ENCODE results near the gene SCAPER.

The SCAPER gene

DNA sequence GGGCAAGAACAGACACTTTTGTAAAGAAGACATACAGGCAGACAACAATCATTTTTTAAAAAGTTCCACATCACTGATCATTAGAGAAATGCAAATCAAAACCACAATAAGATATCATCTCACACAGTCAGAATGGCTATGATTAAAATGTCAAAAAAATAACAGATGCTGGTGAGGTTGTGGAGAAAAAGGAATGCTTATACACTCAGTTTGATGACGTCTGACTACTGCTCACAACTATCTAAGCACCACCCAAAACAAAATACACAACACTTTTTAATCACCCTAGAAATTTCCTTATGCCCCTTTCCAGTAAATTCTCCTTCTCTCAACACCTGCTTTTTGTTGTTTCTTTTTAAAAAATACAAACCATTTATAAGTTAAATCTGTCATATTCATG lies 339.8 kb downstream of the SCAPER start:
- ChIA-PET POLR2A (no interaction called here), CTCF (no interaction called here)
- TF ChIP-seq CTBP1 (IDR thresholded peaks at IDR 0.05; ENCODE audit: borderline replicate concordance) (no peak), TARDBP (IDR thresholded peaks at IDR 0.05) (no peak), SUZ12 (IDR thresholded peaks at IDR 0.05) (no peak), HDGF (IDR thresholded peaks at IDR 0.05; ENCODE audit: borderline replicate concordance) (no peak), FOXA1 (IDR thresholded peaks at IDR 0.05) (no peak), ARNT (IDR thresholded peaks at IDR 0.05) (no peak), LEF1 (IDR thresholded peaks at IDR 0.05; ENCODE audit: borderline replicate concordance) (no peak), L3MBTL2 (conservative IDR thresholded peaks at IDR 0.05) (no peak), SP1 (IDR thresholded peaks at IDR 0.05) (no peak), ZNF384 (IDR thresholded peaks at IDR 0.05) (no peak), FOXK2 (IDR thresholded peaks at IDR 0.05) (no peak), FOXM1 (IDR thresholded peaks at IDR 0.05; ENCODE audit: borderline replicate concordance) (no peak), BHLHE40 (IDR thresholded peaks at IDR 0.05; ENCODE audit: borderline replicate concordance) (no peak), NFRKB (IDR thresholded peaks at IDR 0.05) (no peak), ELF4 (IDR thresholded peaks at IDR 0.05) (no peak)
- TF ChIP-seq, protein P1, sequence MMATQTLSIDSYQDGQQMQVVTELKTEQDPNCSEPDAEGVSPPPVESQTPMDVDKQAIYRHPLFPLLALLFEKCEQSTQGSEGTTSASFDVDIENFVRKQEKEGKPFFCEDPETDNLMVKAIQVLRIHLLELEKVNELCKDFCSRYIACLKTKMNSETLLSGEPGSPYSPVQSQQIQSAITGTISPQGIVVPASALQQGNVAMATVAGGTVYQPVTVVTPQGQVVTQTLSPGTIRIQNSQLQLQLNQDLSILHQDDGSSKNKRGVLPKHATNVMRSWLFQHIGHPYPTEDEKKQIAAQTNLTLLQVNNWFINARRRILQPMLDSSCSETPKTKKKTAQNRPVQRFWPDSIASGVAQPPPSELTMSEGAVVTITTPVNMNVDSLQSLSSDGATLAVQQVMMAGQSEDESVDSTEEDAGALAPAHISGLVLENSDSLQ (IDR thresholded peaks at IDR 0.05): no peak

DNA sequence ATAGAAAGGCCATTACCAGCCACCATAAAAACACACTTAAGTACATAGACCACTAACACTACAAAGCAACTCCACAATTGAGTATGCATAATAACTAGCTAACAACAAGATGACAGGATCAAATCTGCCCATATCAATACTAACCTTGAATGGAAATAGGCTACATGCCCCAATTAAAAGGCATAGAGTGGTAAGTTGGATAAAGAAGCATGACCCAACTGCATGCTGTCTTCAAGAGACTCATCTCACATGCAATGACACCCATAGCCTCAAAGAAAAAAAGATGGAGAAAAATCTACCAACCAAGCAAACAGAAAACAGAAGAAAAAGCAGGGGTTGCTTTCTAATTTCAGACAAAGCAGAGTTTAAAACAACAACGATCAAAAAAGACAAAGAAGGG lies 349.9 kb downstream of the SCAPER start:
- no peak for DNase-seq (ENCODE audit: extremely low spot score)
- ChIA-PET CTCF (no interaction called here), POLR2A (interaction anchor here (1.1 kb wide), 1 partner anchor 219 kb away, joined by 4 read pairs; the partner anchor contains the start of gene ISL2)
- TF ChIP-seq NFRKB (IDR thresholded peaks at IDR 0.05): no peak
- TF ChIP-seq CTBP1 (IDR thresholded peaks at IDR 0.05; ENCODE audit: borderline replicate concordance): no peak
- no peak for TF ChIP-seq SUZ12 (IDR thresholded peaks at IDR 0.05)
- TF ChIP-seq L3MBTL2 (conservative IDR thresholded peaks at IDR 0.05): no peak
- TF ChIP-seq TARDBP (IDR thresholded peaks at IDR 0.05): no peak
- TF ChIP-seq ELF4 (IDR thresholded peaks at IDR 0.05): no peak
- TF ChIP-seq BHLHE40 (IDR thresholded peaks at IDR 0.05; ENCODE audit: borderline replicate concordance): no peak
- no peak for TF ChIP-seq ZNF384 (IDR thresholded peaks at IDR 0.05)
- TF ChIP-seq, protein P1 (IDR thresholded peaks at IDR 0.05): no peak
- TF ChIP-seq LEF1 (IDR thresholded peaks at IDR 0.05; ENCODE audit: borderline replicate concordance): no peak

More for the DNA sequence above, 339.8 kb downstream of the SCAPER start:
- no peak for DNase-seq (ENCODE audit: extremely low spot score)

DNA sequence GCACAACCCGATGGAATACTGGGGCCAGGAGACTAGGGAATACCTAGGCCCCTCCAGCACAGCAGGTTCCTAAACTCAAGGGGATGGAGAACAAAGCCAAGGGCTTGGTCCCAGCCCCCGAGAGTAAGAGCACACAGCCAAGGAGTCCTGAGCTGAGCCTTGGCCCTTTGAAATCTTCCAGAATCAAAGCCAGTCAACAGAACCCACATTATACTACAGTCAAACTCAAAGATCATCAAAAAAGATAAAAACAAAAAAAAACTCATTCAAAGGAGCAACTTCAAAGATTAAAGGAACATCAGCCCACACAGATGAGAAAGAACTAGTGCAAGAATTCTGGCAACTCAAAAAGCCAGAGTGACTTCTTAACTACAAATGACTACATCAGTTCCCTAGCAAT lies 351.6 kb downstream of the SCAPER start:
- CTCF ChIA-PET: no interaction called here
- no peak for TF ChIP-seq FOXM1 (IDR thresholded peaks at IDR 0.05; ENCODE audit: borderline replicate concordance)
- TF ChIP-seq FOXK2 (IDR thresholded peaks at IDR 0.05): no peak
- no peak for TF ChIP-seq ARNT (IDR thresholded peaks at IDR 0.05)
- TF ChIP-seq TARDBP (IDR thresholded peaks at IDR 0.05): no peak
- no peak for TF ChIP-seq SUZ12 (IDR thresholded peaks at IDR 0.05)
- POLR2A ChIA-PET: no interaction called here
- DNase-seq (ENCODE audit: extremely low spot score): no peak

DNA sequence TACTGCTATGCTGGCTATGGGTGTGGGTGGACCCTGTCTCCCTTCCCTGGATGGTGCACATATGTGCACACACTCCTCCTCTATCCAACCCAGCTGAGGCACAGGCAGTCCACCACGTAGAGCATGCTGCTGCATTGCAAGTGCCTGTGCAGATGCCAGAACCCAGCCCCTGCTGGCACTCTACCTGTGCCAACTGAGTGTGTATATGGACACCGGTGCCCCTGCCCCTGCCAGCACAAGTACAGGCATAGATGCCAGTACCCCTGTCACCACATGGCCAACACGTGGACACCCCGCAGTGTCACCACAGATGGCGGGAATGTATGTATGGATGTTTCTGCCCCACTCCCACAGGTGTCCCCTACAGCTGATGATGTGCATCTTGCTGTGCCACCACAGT lies 352.0 kb downstream of the SCAPER start:
- no peak for DNase-seq (ENCODE audit: extremely low spot score)
- TF ChIP-seq FOXA1 (IDR thresholded peaks at IDR 0.05) (no peak), CTBP1 (IDR thresholded peaks at IDR 0.05; ENCODE audit: borderline replicate concordance) (no peak), ARNT (IDR thresholded peaks at IDR 0.05) (no peak), FOXM1 (IDR thresholded peaks at IDR 0.05; ENCODE audit: borderline replicate concordance) (no peak)
- CTCF ChIA-PET: no interaction called here
- POLR2A ChIA-PET: no interaction called here

DNA sequence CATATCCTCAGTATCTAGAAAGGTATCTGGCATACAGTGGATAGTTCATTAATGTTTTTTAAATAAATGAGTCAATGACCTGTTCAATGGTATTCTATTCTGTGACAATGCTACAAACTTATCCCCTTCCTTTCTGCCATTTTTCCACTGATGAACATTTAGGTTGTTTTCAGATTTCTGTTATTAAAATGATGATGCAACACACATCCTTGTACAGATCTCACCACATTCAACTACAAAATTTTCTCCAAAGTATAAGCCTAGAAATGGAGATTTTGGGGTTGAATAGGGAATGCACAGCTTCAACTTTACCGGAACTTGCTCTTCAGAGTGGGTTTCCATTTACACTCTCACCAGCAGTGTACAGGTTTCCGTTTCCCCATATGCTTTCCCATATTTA lies 358.3 kb downstream of the SCAPER start:
- ChIA-PET POLR2A (no interaction called here), CTCF (no interaction called here)
- no peak for TF ChIP-seq FOXK2 (IDR thresholded peaks at IDR 0.05)
- TF ChIP-seq BHLHE40 (IDR thresholded peaks at IDR 0.05; ENCODE audit: borderline replicate concordance): no peak
- no peak for TF ChIP-seq NFRKB (IDR thresholded peaks at IDR 0.05)
- no peak for TF ChIP-seq HDGF (IDR thresholded peaks at IDR 0.05; ENCODE audit: borderline replicate concordance)
- TF ChIP-seq FOXA1 (IDR thresholded peaks at IDR 0.05): no peak
- no peak for TF ChIP-seq TARDBP (IDR thresholded peaks at IDR 0.05)
- TF ChIP-seq L3MBTL2 (conservative IDR thresholded peaks at IDR 0.05): no peak
- TF ChIP-seq LEF1 (IDR thresholded peaks at IDR 0.05; ENCODE audit: borderline replicate concordance): no peak
- TF ChIP-seq SP1 (IDR thresholded peaks at IDR 0.05): no peak
- TF ChIP-seq ARNT (IDR thresholded peaks at IDR 0.05): no peak
- DNase-seq (ENCODE audit: extremely low spot score): no peak

DNA sequence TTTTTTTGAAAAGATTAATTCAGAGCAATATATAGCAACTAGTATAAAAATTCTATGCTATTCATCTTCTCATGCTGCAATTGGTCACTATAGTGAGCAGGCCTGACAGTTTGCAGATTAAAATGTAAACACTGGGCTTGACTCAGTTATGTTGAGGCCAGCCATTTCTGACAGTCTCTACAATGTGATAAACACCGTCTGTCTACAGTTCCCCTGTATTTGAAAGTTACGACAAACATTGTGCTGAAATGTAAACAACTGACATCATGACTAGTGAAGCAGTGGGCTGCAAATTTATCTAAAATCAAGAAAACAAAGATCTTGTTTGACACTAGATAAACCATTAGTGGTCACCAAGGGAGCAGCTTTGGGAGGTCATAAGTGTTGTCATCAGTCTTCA lies 371.1 kb downstream of the SCAPER start:
- DNase-seq (ENCODE audit: extremely low spot score): no peak
- ChIA-PET CTCF (no interaction called here), POLR2A (no interaction called here)
- TF ChIP-seq FOXK2 (IDR thresholded peaks at IDR 0.05): 0 out of 2 replicates have a peak, but pooled peaks have one; percentile 45
- no peak for TF ChIP-seq HDGF (IDR thresholded peaks at IDR 0.05; ENCODE audit: borderline replicate concordance)

DNA sequence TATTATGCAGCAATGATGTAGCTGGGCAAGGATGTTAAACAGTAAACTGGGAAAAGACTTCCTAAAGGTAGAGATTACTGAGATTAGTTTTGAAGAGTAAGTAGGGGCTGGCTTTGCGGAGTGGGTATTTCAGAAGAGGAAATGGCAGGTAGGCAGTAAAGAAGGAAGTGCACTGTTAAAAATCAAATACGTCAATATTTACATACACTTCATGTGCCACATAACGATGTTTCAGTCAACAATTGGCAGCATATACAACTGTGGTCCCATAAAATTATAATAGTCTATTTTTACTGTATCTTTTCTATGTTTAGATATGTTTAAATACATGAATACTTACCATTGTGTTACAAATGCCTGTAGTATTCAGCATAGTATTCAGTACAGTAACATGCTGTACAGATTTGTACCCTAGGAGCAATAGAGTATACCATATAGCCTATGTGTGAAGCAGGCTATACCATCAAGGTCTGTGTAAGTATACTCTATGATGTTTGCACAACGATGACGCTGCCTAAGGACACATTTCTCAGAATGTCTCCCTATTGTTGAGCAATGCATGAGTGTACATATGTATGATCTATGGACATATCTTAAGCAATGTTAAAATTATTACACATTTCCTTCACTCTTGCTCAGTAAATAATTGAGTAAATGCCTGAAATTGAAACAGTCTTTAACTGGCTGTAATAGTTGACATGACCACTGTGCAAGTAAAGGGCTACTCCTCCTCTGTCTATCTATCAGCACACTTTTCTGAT lies 371.9 kb downstream of the SCAPER start:
- no peak for DNase-seq (ENCODE audit: extremely low spot score)
- no peak for TF ChIP-seq CTBP1 (IDR thresholded peaks at IDR 0.05; ENCODE audit: borderline replicate concordance)
- TF ChIP-seq FOXA1 (IDR thresholded peaks at IDR 0.05): no peak
- TF ChIP-seq HDGF (IDR thresholded peaks at IDR 0.05; ENCODE audit: borderline replicate concordance): no peak
- no peak for TF ChIP-seq ZNF384 (IDR thresholded peaks at IDR 0.05)
- TF ChIP-seq BHLHE40 (IDR thresholded peaks at IDR 0.05; ENCODE audit: borderline replicate concordance): no peak
- TF ChIP-seq TARDBP (IDR thresholded peaks at IDR 0.05): no peak
- TF ChIP-seq SP1 (IDR thresholded peaks at IDR 0.05): no peak
- TF ChIP-seq L3MBTL2 (conservative IDR thresholded peaks at IDR 0.05): no peak

More for the DNA sequence above, 371.9 kb downstream of the SCAPER start:
- ChIA-PET CTCF (no interaction called here), POLR2A (no interaction called here)

Measured in HEK293T (cell line).